Endodermal cell (in vitro differentiated cells): Measurements from ENCODE around the gene AOC3. TPM values are rescaled to one million over a fixed set of nuclear protein-coding genes. Genes with fewer than 3 reads are reported as not detected.

Source experiments
- DNase-seq: peaks from one replicate; pipeline ENCODE4 v3.0.0-alpha.2; 2017
- H3K27ac ChIP-seq: 2 replicates; pipeline ENCODE4 v1.5.1; 2013; ENCODE audit warnings: mild to moderate bottlenecking, low read depth, low read length, moderate library complexity
- H3K27me3 ChIP-seq: 2 replicates; pipeline ENCODE4 v1.6.1; 2013; ENCODE audit warnings: mild to moderate bottlenecking, low read length, moderate library complexity; ENCODE audit not compliant: insufficient read depth, control insufficient read depth, poor library complexity, severe bottlenecking
- H3K36me3 ChIP-seq: 2 replicates; pipeline ENCODE4 v1.7.0; 2013; ENCODE audit warnings: mild to moderate bottlenecking, low read length, moderate library complexity; ENCODE audit not compliant: control insufficient read depth, insufficient read depth
- H3K4me1 ChIP-seq: one replicate; pipeline ENCODE4 v1.7.0; 2013; ENCODE audit warnings: low read length; ENCODE audit not compliant: control insufficient read depth, insufficient read depth
- H3K4me3 ChIP-seq: 2 replicates; pipeline ENCODE4 v1.5.1; 2013; ENCODE audit warnings: mild to moderate bottlenecking, low read length, moderate library complexity
- H3K9ac ChIP-seq: 2 replicates; pipeline ENCODE4 v1.6.1; 2013; ENCODE audit warnings: mild to moderate bottlenecking, low read length, moderate library complexity; ENCODE audit not compliant: poor library complexity, severe bottlenecking; ENCODE audit errors: extremely low read depth
- H3K9me3 ChIP-seq: 2 replicates; pipeline ENCODE4 v1.6.1; 2013; ENCODE audit warnings: mild to moderate bottlenecking, low read length, moderate library complexity; ENCODE audit not compliant: control insufficient read depth
- H3K27ac Mint-ChIP-seq: 2 replicates; pipeline ENCODE4 v1.8.0; 2020; ENCODE audit warnings: mixed read lengths
- H3K27me3 Mint-ChIP-seq: 2 replicates; pipeline ENCODE4 v1.8.0; 2021; ENCODE audit warnings: mild to moderate bottlenecking, mixed read lengths; ENCODE audit not compliant: insufficient read depth
- H3K36me3 Mint-ChIP-seq: 2 replicates; pipeline ENCODE4 v1.8.0; 2020; ENCODE audit warnings: low read depth, mixed read lengths
- H3K4me1 Mint-ChIP-seq: 2 replicates; pipeline ENCODE4 v1.8.0; 2020; ENCODE audit warnings: mixed read lengths
- H3K4me3 Mint-ChIP-seq: 2 replicates; pipeline ENCODE4 v1.8.0; 2020; ENCODE audit warnings: mild to moderate bottlenecking, moderate library complexity, mixed read lengths
- H3K9me3 Mint-ChIP-seq: 2 replicates; pipeline ENCODE4 v1.8.0; 2020; ENCODE audit warnings: mild to moderate bottlenecking, mixed read lengths
- CTCF ChIP-seq: fragments of 200-600 bp; sonication (generic); conservative IDR thresholded peaks from 2 replicates; pipeline ENCODE4 v1.5.0; 2021; ENCODE audit warnings: antibody characterized with exemption, mild to moderate bottlenecking
- WGBS, 2 experiments: methylation state at CpG; one replicate each; pipeline versions ENCODE4 v1.1.5 to v1.1.7; 2013; ENCODE audit warnings: missing lambda C conversion rate in 2 of 2, mixed read lengths in 1 of 2; ENCODE audit not compliant: insufficient coverage in 1 of 2, insufficient read length in 1 of 2; 5-methylcytosine and 5-hydroxymethylcytosine counted together
- total RNA-seq, 2 donors: library from RNA; stranded (reverse); fragmentation: NEBNext Ultra II Directional in 1 of 2; extraction: Animal tissue kit (Norgen Biotek cat#: 25700) in 1 of 2; gene quantifications; 2 replicates in 1 of 2; 3 replicates in 1 of 2; pipeline ENCODE4 v1.2.1, GENCODE V29; 2021

The AOC3 gene
- total RNA-seq, 2 donors from 2014 or later, result 1.3 to 1.9 TPM

DNA sequence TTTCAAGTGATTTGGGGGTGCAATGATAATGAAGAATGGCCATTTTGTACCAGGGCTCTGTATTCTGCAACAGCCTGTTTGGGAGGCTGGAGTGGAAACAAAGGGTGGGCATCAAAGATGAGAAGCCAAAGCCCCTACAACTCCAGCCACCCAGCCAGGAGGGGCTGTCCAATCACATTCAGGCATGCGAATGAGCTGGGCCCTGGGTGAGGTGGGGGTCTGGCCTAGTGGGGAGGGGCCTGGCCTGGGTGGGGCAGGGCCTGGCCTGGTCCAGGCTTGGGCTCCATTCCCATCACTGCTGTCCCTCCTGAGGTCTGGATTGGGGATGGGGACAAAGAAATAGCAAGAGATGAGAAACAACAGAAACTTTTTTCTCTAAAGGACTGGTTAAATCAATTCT lies 6.4 kb downstream of the AOC3 start:
- Mint-ChIP-seq H3K36me3 (no peaks in the 10 kb centered on the region), H3K27me3 (no peaks in the 10 kb centered on the region), H3K9me3 (no peaks in the 10 kb centered on the region), H3K4me3 (no peak overlapping the region), H3K4me1 (no peaks in the 10 kb centered on the region), H3K27ac (no peak overlapping the region)
- H3K9me3 ChIP-seq, result no peaks in the 10 kb centered on the region
- no peak overlapping the region for H3K27ac ChIP-seq
- no peaks in the 10 kb centered on the region for H3K36me3 ChIP-seq
- DNase-seq, result peak; percentile 59
- WGBS, 2 experiments, result 67% methylated on average over 1 of the region's 1 CpG; no CpG with 5 or more reads in 1 of the 2 experiments
- H3K27me3 ChIP-seq, result no peaks in the 10 kb centered on the region
- H3K4me3 ChIP-seq, result no peak overlapping the region
- TF ChIP-seq CTCF, result no peak
- H3K4me1 ChIP-seq, result no peaks in the 10 kb centered on the region
- no peak overlapping the region for H3K9ac ChIP-seq

DNA sequence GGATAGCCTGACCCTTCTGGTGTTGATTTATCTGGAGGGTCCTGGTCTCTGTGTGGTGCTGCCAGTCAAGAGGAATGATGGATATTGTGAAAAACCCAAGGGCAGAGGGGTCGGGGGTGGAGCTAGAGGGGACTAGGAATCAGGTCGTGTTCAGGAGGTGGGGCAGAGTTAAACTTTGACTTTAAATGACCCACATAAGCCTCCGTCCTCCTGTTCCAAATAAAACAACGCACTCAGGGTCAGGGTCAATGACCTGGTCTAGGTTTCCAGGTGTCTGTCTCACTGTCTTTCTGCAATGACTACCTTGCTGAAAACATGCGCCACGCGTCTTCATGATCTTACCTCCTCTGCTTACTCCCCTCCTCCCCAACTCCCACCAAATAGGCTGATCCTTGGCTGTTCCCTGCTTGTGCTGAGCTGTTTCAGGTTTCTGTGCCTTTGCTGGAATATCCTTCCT lies 14.7 kb downstream of the AOC3 start:
- Histone ChIP-seq H3K9ac (no peak overlapping the region), H3K9me3 (peaks cover 5% of the 10 kb centered on the region), H3K4me3 (no peak overlapping the region), H3K27ac (no peak overlapping the region), H3K36me3 (no peaks in the 10 kb centered on the region), H3K27me3 (no peaks in the 10 kb centered on the region), H3K4me1 (no peaks in the 10 kb centered on the region)
- 83 to 89% methylated on average over 7 of the region's 7 CpGs for WGBS, 2 experiments
- Mint-ChIP-seq H3K36me3 (no peaks in the 10 kb centered on the region), H3K4me3 (no peak overlapping the region), H3K4me1 (peaks cover 8% of the 10 kb centered on the region), H3K27me3 (peaks cover 2% of the 10 kb centered on the region), H3K9me3 (peaks cover 13% of the 10 kb centered on the region), H3K27ac (no peak overlapping the region)
- TF ChIP-seq CTCF, result no peak
- DNase-seq, result no peak

GRCh38 chr17:42866216-42866615 lies 15.2 kb downstream of the AOC3 start:
- TF ChIP-seq CTCF, result no peak
- H3K36me3 Mint-ChIP-seq, result no peaks in the 10 kb centered on the region
- peaks cover 8% of the 10 kb centered on the region for H3K4me1 Mint-ChIP-seq
- H3K27me3 ChIP-seq, result no peaks in the 10 kb centered on the region
- no peaks in the 10 kb centered on the region for H3K36me3 ChIP-seq
- H3K4me1 ChIP-seq, result no peaks in the 10 kb centered on the region
- H3K9me3 ChIP-seq, result peaks cover 10% of the 10 kb centered on the region
- H3K9me3 Mint-ChIP-seq, result peaks cover 19% of the 10 kb centered on the region
- H3K4me3 ChIP-seq, result no peak overlapping the region
- WGBS, 2 experiments, result 93 to 96% methylated on average over 3 to 4 of the region's 4 CpGs
- H3K27ac ChIP-seq, result no peak overlapping the region
- H3K27ac Mint-ChIP-seq, result no peak overlapping the region
- peak; percentile 43 for DNase-seq
- no peak overlapping the region for H3K9ac ChIP-seq
- H3K4me3 Mint-ChIP-seq, result no peak overlapping the region
- peaks cover 2% of the 10 kb centered on the region for H3K27me3 Mint-ChIP-seq
